T-helper 2 cell (primary cell): ENCODE results near the gene RPL38.

Experiments
- DNase-seq, 5 experiments: peaks; one replicate each; pipeline versions ENCODE4 v3.0.0 to v3.0.0-alpha.2; 2012 to 2022

The RPL38 gene

DNA sequence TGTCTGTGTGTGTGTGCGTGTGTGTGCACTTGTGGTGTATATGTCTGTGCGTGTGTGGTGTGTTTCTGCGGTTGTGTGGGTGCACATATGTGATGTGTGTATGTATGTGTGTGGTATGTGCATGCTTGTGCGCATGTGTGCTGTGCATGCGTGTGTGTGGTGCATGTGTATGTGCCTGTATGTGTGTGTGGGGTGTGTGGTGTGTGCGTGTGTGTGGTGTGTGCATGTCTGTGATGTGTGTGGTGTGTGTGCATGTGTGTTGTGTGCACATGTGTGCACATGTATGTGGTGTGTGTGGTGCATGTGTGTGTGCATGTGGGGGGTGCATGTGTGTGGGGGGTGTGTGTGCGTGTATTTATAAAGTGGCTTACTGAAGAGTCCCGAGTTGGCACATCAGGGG is 47.6 kb downstream of the RPL38 start:
- no peak for DNase-seq

DNA sequence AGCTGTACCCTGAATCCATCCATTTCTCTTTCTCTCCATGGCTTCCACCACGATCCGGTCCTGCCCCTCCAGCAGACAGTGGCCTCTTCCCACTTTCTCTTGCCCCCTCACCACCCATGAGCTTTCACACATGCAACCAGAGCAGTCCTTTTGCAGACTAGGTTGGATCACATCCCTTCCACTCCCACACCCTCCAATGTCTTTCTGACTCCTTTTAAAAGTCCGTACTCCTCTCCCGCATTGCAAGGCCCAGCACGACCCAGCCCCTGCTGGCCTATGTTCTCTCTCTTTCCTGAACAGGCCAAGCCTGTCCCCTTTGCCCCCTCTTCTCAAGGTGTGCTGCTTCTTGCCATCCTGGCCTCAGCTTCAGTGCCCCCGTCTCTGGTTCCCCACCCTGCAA is 48.1 kb downstream of the RPL38 start:
- no peak for DNase-seq

DNA sequence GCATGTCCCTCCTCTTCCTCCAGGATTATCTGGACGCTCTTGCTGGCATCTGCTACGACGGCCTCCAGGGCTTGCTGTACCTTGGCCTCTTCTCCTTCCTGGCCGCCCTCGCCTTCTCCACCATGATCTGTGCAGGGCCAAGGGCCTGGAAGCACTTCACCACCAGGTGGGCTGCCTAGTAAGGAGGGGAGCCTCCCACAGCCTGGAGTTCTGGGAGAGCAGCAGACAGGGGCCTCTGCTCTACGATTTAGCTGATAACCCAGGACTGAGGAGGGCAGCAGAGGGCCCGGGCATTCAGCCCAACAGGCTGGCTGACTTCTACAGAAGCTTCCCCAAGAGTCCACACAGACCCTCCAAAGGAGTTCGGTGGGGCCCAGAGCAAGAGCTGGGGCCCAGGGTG is 48.7 kb downstream of the RPL38 start:
- no peak for DNase-seq

DNA sequence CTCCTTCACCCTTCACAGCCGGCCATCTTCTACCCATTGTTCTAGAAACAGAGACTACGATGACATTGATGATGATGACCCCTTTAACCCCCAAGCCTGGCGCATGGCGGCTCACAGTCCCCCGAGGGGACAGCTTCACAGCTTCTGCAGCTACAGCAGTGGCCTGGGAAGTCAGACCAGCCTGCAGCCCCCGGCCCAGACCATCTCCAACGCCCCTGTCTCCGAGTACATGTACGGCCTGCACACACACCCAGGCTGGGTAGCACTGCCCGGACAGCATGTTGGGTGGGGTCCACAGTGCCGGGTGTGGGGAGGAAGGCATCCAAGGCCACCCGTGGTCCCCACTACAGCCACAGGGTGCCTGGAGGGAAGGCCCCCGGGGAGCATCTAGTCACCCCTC is 49.6 kb downstream of the RPL38 start:
- no peak for DNase-seq

DNA sequence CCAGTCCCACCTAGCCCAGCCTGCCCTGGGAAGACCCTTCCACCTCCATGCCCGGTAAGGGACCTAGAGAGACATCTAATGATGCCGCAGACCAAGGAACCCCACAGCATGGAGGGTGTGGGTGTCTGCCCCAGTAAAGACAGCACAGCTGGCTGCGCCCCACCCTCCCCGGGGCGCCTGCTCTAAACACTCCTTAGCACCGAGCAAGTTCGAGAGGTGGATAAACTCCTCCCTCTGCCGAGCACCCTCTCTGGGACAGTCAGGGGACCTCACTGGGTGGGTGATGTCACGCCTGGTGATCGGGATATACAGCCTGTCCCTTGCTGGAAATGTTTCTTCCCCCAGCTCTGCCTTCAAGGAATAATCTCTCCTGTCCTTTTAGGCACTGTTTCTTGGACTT is 53.8 kb downstream of the RPL38 start:
- no peak for DNase-seq

DNA sequence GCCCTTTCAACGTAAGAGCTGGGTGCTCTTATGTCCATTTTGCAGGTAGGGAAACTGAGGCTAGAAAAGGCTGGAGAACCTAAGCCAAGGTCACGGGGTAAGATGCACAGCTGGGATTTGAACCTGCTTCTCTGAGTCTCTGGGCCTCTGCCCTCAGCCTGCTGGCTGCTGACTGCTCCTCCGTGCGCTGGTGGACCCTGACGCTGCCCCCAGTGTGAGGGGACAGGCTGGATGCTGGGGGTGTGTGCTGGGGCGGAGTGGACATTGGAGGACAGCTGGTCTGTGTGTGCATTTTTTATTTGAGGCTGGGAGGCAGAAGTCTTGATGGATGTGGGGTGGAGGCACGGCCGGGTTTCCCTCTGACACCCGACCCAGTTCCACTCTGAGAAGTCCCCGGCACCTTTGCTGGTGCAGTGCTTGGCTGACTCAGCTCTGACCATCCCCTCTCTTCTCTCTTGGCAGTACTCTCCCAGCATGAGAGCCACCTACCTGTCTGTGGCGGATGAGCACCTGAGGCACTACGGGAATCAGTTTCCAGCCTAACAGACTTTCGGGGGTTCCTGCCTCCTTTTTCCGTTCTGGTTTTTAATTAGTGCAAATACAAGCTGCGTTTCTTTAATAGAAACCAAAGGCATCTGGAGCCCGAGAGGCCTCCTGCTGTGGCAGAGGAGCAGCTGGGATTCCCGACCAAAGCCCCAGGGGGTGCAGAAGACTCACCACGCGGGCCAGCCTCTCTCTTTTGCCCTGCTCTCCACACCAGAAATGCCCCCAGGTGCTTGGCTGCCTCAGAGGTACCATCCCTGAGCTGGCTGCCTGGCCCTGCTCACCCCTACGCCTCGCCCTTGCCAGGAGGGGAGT is 56.4 kb downstream of the RPL38 start:
- no peak for DNase-seq
